IMR-90 (cell line): ENCODE measurements around the gene ZBP1.

ENCODE experiments used
- CEBPB ChIP-seq: IDR thresholded peaks from 2 replicates; pipeline ENCODE4 v1.6.1; 2012; ENCODE audit warnings: low read depth, low read length, improper control_type of control experiment
- FOS ChIP-seq: fragments of 150-350 bp; IDR thresholded peaks from 2 replicates; pipeline ENCODE4 v1.6.1; 2016; ENCODE audit warnings: low read depth, low read length
- MAFK ChIP-seq: IDR thresholded peaks from 2 replicates; pipeline ENCODE4 v1.6.1; 2012; ENCODE audit warnings: low read depth, low read length, improper control_type of control experiment
- MXI1 ChIP-seq: IDR thresholded peaks from 2 replicates; pipeline ENCODE4 v1.6.1; 2012; ENCODE audit warnings: low read depth, mild to moderate bottlenecking, low read length, moderate library complexity, borderline replicate concordance
- POLR2A ChIP-seq: IDR thresholded peaks from 2 replicates; pipeline ENCODE4 v1.6.1; 2012; ENCODE audit warnings: mild to moderate bottlenecking, low read depth, low read length
- RAD21 ChIP-seq: IDR thresholded peaks from 2 replicates; pipeline ENCODE4 v1.6.1; 2012; ENCODE audit warnings: low read length, improper control_type of control experiment
- RFX5 ChIP-seq: IDR thresholded peaks from 2 replicates; pipeline ENCODE4 v1.8.0; 2012; ENCODE audit warnings: low read depth, mild to moderate bottlenecking, low read length, moderate library complexity
- SMC3 ChIP-seq: fragments of 150-350 bp; IDR thresholded peaks from 2 replicates; pipeline ENCODE4 v1.6.1; 2016; ENCODE audit warnings: low read depth, mild to moderate bottlenecking, antibody characterized with exemption, low read length, moderate library complexity
- TF ChIP-seq, protein P1 (sequence below): conservative IDR thresholded peaks from 2 replicates; pipeline ENCODE4 v1.5.1; 2012; ENCODE audit warnings: mild to moderate bottlenecking, low read depth, low read length, improper control_type of control experiment

DNA sequence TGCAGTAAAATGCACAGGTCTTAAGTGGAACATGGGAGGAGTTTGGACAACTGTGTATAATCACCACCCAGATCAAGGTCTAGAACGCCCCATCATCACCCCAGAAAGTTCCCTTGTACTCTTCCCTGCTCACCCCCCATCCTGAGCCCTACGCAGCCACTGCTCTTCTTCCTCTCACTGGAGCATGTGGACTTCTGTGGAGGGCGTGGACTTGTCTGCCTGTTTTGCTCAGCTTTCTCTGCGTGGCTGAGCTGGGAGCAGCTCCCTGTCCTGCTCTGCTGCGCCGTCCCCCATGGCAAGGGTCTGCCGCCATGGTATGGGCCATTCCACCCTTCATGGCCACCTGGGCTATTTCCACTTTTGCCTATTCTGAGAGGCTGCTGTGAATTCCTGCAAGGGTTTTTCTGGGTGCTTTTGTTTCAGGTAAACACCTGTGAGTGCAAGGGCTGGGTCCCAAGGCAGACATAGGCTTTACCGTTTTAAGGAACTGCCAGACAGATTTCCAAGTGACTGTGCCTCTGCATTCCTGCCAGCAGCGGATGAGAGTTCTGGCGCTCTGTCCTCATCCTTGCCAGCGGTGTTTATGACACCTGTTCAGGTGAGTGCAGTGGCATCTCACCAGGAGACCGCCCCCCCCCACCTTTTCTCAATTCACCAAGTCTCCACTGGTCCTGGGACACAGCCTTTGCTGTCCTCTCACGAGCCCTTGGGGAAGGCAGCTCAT is 39.6 kb downstream of the ZBP1 start:
- no peak for TF ChIP-seq POLR2A
- TF ChIP-seq, protein P1, sequence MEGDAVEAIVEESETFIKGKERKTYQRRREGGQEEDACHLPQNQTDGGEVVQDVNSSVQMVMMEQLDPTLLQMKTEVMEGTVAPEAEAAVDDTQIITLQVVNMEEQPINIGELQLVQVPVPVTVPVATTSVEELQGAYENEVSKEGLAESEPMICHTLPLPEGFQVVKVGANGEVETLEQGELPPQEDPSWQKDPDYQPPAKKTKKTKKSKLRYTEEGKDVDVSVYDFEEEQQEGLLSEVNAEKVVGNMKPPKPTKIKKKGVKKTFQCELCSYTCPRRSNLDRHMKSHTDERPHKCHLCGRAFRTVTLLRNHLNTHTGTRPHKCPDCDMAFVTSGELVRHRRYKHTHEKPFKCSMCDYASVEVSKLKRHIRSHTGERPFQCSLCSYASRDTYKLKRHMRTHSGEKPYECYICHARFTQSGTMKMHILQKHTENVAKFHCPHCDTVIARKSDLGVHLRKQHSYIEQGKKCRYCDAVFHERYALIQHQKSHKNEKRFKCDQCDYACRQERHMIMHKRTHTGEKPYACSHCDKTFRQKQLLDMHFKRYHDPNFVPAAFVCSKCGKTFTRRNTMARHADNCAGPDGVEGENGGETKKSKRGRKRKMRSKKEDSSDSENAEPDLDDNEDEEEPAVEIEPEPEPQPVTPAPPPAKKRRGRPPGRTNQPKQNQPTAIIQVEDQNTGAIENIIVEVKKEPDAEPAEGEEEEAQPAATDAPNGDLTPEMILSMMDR = no peak
- no peak for TF ChIP-seq RFX5
- TF ChIP-seq RAD21 = no peak
- TF ChIP-seq MAFK = no peak
- TF ChIP-seq SMC3 = no peak
- no peak for TF ChIP-seq CEBPB
- TF ChIP-seq MXI1 = no peak
- TF ChIP-seq FOS = no peak
